SK-N-SH treated with all-trans-retinoic acid at 6 μM for 48 hours (cell line): ENCODE results near the gene TCAIM.
"Not testable (repeated sequence)": the region's sequence is repeated elsewhere in the genome, so short reads cannot be mapped to it uniquely, and the experiment has no call there.

ENCODE experiments used
- CREB5 ChIP-seq: fragments of 250-450 bp; sonication (Bioruptor Pico); IDR thresholded peaks from 2 replicates; pipeline ENCODE4 v1.5.1; 2020; ENCODE audit warnings: low read depth, mild to moderate bottlenecking, moderate library complexity
- GLIS3 ChIP-seq: fragments of 250-450 bp; sonication (Bioruptor Pico); IDR thresholded peaks from 2 replicates; pipeline ENCODE4 v1.5.0; 2020; ENCODE audit warnings: mild to moderate bottlenecking, moderate library complexity
- RARB ChIP-seq: fragments of 250-450 bp; sonication (Bioruptor Pico); IDR thresholded peaks from 2 replicates; pipeline ENCODE4 v1.8.0; 2021; ENCODE audit warnings: mild to moderate bottlenecking, moderate library complexity
- SNAI2 ChIP-seq: fragments of 250-450 bp; sonication (Bioruptor Pico); IDR thresholded peaks from 2 replicates; pipeline ENCODE4 v1.5.0; 2020; ENCODE audit warnings: mild to moderate bottlenecking, moderate library complexity
- ZNF70 ChIP-seq: fragments of 450-650 bp; formaldehyde crosslinking; IDR thresholded peaks from 2 replicates; pipeline ENCODE4 v1.5.0; 2020; ENCODE audit warnings: mild to moderate bottlenecking, moderate library complexity
- ZNF8 ChIP-seq: fragments of 450-650 bp; formaldehyde crosslinking; IDR thresholded peaks from 2 replicates; pipeline ENCODE4 v1.5.0; 2020; ENCODE audit warnings: mild to moderate bottlenecking, moderate library complexity
- TF ChIP-seq, protein P1 (sequence below): fragments of 250-450 bp; sonication (Bioruptor Pico); IDR thresholded peaks from 2 replicates; pipeline ENCODE4 v1.5.1; 2021; ENCODE audit warnings: mild to moderate bottlenecking, moderate library complexity

GRCh38 chr3:44418118-44418517 is 79.6 kb downstream of the TCAIM start:
- TF ChIP-seq CREB5; RARB (CRISPR knock-in tag); ZNF70 (CRISPR knock-in tag); SNAI2; GLIS3; ZNF8: not testable (repeated sequence)
- TF ChIP-seq, protein P1, sequence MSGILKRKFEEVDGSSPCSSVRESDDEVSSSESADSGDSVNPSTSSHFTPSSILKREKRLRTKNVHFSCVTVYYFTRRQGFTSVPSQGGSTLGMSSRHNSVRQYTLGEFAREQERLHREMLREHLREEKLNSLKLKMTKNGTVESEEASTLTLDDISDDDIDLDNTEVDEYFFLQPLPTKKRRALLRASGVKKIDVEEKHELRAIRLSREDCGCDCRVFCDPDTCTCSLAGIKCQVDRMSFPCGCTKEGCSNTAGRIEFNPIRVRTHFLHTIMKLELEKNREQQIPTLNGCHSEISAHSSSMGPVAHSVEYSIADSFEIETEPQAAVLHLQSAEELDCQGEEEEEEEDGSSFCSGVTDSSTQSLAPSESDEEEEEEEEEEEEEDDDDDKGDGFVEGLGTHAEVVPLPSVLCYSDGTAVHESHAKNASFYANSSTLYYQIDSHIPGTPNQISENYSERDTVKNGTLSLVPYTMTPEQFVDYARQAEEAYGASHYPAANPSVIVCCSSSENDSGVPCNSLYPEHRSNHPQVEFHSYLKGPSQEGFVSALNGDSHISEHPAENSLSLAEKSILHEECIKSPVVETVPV (CRISPR knock-in tag) = not testable (repeated sequence)
